ENCODE measurements around the gene RLBP1.

GRCh38 chr15:89164712-89165211, 56.6 kb downstream of the RLBP1 start:
- no peak for TF ChIP-seq EZH2phosphoT487 (IDR thresholded peaks at IDR 0.05; ENCODE audit: borderline replicate concordance, low read length)
- no peak for TF ChIP-seq CTCF (IDR thresholded peaks at IDR 0.05; ENCODE audit: low read depth, low read length, poor library complexity, severe bottlenecking)

Measured in DOHH2 (cell line).